Medulla oblongata (tissue), 1 donor: ENCODE measurements around the gene SND1.

Experiments used
- DNase-seq: peaks from one replicate; pipeline ENCODE4 v3.0.0-alpha.2; 2015; ENCODE audit errors: extremely low spot score

The SND1 gene

DNA sequence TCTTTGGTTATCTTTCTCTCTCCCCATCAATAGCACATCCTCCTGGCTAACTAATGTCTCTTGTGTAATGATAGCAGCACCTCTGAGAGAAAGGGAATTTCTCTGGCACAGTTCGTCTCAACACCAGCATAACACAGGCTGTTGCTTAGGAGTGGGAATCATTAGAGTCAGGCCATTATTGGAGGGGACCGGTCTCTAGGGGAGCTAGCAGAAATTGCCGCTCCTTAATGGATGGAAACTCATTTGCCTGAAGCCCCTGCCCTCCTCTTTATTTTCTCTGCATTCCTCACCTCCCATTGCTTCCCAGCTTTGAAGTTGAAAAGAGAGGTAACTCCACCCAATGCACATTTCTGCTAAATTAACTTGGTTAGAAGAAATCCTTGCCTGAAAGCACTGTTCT lies 367.3 kb downstream of the SND1 start:
- DNase-seq = no peak

DNA sequence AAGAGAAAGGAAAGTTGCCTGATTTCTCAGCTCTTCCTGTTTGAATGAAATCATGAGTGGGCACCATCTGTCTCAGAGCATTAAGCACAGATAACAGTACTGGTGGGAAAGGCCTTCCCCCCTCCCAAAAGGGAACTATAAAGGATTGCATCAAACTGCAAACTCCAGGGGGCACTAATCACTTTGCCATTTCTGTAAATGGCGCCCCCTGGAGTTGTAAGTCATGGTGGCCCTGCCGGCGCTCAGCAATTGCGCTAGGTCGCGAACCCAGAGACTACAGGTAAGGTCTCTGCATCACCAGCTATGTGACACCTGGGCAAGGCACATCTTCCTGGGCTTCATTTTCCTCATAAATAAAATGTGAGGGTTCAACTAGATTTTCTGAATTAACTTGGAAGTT lies 368.2 kb downstream of the SND1 start:
- no peak for DNase-seq

DNA sequence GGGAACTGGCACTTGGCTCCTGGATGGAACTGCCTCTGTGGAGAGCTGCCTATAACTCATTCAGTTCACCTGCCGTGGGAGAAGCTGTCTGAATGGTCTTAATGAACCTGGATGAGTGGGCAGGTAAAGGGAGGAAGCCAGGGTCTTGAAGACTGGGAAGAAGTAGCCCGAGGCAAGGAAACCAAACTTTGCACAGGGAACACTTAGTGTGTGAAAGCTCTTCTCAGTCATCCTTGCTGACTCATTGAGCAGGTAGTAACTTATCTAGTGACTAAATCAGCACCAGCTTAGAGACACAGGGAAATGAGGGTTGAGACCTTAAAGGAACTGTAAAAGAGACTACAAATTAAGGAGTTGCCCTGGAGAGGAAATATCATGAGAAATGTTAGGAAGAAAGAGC lies 369.4 kb downstream of the SND1 start:
- DNase-seq = no peak

DNA sequence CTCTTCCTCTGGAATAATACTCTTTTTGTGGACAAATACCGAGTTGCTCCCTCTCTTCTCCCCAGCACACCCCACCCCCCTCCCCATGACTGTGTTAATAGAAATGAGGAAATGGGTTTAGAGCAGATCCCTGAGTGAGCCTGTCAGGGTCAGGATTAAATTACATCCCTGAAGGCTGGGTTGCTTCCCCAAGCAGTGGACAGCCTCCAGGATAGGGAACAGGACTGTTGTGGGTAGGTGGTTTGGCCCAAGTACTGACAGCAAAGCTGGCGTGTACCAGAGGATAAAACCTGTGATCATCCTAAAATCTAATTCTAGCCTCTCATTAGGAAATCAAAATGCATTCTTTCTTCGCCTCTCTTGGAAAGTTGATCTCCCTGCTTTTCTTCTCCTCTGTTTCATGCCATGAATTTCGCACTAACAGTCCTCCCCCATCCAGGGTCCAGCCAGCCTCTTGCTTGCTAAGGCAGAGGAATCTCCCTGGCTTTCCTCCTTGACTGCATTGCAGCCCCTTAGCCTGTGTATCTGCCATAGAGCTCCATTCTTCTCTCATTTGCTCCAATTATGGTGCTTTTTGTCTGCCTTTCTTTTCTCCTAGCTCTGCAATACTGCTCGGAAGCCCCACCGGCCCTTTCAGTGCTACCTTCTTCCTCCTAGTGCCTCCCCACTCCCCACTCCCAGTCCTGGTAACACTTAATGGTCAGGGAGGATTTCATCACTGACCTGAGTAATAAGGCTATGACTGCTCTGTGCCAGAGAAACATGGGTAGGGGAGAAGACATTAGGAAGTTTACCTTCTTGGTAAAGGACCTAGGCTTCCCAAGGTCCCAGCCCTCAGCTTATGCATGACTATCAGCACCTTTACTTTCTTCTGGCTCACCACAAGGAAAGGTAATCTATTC lies 370.9 kb downstream of the SND1 start:
- no peak for DNase-seq

DNA sequence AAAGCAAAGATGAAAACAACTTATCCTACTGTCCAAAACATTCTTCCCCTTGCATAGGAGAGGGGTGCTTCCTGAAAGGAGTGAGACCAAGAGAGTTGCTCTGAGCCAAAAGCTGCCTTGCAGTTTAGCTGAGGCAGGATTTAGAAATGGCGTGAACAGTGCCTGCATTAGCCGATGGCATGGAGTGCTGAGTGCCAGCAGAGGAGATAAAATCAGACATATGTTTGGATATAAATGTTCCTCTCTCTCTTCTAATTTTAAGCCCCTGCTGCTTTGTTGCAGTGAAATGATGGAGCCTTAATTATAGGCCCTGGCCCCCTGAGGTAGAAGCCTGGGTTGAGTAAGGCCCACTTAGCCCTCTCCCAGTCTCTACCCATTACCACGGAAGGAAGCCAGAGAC lies 372.2 kb downstream of the SND1 start:
- DNase-seq = no peak

DNA sequence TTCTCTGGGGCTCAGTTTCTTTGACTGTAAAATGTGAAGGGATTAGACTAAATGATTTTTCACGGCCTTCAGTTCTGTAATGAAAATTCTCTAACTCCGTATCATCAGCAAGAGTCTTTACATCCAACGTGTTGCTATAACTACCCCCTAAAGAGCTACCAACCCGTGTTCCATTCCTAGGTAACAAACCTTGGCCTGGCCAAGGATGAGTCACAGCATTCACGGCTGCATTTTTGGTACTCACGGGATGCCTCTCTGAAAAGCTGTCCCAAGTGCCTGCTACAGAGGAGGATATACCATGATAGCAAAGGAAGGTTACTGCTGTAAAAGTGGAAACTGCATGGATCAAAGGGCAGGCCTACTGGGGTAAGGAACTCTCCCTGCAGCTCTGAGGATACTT lies 373.4 kb downstream of the SND1 start:
- no peak for DNase-seq

DNA sequence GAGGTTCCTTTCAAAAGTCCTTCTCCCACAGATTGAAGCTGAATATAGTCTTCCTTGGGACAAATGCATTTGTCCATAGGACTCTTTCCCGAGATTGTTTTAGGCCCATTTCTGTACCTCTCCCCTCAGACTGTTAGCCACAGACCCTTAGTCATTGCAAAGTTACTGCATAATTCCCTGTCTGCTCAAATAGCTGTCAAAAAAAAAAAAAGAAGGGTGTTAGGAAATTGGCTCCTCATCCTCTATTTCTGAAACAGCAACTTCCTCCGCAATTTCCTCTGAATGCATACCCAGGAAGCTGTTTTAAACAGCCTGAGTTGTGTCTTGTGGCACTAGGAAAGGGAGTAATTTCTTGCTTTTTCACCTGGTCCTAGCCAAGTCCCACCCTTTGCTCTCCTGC lies 373.8 kb downstream of the SND1 start:
- DNase-seq = no peak

DNA sequence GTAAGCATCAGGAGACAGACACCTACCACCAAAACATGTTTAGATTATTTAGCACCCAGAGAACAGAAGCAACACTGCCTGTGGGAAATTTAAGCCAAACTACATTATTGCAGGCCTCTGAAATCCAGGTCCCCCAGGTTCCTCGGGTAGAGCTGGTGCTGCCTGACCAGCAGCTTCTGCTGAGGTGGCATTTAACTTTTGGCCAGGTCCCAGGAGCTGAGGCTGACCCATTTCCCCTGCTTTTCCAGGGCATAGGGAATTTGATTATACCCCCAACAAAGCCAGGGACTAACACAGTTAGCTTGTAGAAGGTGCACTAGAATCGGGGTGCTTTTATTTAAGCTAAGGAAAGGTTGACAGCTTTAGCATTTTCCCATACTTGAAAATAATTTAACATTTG lies 374.6 kb downstream of the SND1 start:
- no peak for DNase-seq

DNA sequence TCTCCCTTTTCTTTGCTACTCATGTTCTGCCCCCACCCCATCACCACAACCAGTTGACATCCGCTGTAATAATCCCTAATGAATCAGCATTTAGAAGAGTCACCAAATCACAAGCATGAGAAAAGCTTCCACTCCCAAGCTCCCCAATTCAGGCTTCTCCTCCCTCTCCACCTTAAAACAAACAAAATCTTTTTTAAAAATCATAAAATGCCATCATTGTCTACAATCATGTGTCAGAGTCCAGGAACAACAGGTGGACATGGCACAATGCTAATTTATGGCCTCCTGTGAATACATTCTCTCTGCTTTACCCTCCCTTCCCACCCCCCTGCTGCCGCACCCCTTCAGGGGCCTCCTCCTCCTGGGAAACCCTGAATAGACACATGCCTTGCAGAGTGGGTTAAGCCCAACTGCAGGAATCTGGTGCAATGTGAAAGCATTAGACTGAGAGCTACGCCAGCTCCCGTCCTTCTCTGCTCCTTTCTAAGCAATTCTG lies 375.5 kb downstream of the SND1 start:
- no peak for DNase-seq

DNA sequence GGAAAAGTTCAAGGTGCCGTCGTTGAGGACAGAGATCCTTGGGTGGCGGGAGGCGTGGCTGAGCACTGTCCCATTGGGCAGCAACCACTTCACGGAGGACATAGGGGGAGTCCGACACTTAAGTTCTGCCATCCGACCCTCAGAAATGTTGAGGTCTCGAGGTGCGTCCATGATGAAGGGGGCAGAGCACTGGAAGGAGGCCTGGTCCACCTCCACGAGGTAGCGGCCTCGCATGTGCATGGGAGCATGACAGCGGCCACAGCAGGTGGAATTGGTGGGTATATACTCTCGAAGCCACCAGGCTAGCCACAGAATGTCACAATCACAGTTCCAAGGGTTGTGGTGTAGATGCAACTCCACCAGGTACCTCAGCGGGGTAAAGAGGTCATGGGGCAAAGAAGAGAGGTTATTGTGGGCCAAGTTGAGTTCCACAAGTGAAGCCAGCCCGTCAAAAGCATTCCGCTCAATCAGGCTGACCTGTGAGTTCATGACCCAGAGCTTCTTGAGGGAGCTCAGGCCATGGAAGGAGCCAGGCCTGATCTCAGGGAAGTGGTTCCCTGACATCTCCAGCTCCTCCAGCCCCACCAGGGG lies 377.5 kb downstream of the SND1 start:
- no peak for DNase-seq

DNA sequence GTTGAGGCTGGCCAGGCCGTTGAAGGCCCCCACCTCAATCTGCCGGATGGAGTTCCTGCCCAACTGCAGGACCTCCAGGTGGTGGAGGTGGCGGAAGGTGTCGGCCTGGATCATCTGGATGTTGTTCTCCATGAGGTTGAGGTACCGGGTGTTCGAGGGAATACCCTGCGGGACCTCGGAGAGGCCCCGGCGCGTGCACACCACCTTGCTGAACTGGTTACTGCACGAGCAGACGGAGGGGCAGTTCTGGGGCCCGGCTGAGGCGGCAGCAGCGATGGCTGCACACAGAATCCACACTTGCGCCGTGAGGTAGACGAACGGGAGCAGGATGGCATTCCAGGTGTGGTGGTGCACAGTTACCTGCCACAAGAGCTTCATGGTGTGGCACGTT lies 378.3 kb downstream of the SND1 start:
- DNase-seq = no peak

DNA sequence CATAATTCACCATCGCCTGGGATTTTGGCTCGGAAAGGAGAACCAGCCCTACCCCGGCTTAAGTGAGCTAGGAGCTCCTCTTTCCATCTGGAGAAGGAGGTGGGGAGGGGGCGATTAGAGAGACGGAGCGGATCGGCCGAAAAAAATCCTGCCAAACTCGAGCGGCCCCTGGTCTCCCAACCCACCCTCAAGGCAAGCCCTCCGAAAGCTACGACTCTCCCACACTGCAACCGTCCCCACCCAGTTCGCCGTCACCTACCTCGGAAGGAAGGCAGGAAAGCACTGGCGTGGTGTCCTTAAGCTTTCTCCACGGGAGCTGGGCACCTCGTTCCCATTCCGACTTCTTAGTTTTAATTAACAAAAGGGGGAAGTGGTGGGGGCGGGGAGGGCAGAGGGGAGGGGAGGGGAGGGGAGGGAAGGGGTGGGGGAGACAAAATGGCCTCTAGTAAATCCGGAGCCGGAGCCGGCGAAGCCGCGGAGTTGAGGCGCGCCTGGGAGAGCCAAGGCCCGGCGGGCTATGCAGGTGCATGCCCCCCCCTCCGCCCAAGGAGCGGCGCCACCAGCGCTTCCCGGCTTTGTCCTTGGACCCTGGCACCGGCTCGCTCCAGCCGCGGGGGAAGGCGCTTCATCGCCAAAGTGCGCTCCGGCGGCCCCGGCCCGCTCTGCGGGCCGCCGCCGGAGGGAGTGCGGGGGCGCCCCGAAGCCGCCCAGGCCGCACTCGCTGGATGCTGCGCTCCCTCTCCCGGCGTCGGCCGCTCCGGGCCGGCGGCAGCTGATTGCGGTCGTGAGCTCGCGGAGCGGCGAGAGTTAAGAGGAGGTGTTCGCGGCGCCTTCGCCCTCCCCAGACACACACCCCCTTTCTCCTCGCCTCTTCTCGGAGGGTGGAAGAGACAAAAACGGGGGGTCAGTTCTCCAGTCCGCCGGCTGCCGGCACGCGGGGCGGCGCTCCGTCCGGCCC lies 378.9 kb downstream of the SND1 start, which contains the start of gene LRRC4:
LRRC4 (minus strand) TSS at position 784 of the 958 bp plus-strand sequence. CDS start 797 bp downstream, outside the sequence.
- DNase-seq = peak; percentile 40

DNA sequence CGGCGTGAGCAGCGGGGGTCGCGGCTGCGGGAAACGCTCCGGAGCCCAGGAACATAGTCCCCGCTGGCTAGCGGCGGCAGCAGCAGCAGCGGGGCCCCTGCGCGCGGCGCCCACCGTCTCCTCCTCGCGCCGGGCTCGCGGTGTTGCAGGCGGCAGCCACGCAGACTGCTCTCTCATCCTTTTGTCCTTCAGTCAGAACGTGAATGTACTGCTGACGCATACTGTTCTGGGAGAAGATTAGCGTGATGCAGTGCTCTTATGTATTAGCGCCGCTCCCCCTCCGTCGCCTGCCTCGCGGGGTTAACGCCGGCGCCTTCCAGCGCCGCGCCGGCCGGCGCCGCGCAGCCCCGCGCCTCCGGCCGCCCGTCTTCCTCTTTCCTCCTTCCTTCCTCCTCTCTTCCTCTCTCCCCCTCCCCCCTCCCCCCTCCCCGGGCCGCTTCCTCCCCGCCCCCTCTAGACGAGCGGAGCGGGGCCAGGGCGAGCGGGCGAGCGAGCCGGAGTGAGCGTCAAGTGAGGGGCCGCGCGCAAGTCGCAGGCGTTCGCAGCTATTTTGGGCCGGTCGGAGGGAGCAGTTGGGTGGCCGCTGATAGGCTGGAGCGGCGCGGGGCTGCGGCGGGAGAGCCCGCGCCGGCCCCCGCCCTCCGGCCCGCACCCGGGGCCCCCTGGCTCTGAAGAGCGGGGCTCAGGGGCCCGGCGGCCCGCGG lies 380.1 kb downstream of the SND1 start:
- peak; percentile 66 for DNase-seq

DNA sequence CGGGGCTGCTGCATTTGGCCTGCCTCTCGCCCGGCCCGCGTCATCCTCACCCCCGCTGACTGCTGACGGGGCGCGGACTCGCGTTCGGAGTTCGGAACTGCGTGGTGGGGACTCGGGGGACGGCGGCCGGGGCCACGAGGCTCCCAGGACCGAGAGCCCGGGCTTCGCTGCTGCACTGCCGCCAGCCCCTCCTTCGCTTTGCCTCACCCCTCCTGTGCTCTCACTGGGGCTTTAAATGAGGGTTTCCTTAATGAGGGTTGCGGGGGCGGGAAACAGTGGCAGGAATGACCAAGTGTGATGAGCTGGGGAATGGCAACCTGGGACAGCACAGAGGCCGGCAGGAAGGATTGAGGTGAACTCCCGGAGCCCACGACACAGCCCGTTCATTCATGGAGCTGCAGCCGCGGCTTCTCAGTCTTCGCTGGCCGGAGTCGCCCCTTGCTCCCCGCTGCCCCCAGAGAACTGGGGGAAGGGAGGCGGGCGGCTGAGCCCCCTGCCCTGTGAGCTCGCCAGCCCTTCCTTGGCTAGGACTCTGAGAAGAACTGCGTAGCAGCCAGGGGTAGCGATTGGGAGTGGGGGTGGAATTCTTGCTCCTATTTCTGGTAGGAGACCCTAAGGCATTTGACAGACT lies 380.7 kb downstream of the SND1 start:
- peak; percentile 33 for DNase-seq

DNA sequence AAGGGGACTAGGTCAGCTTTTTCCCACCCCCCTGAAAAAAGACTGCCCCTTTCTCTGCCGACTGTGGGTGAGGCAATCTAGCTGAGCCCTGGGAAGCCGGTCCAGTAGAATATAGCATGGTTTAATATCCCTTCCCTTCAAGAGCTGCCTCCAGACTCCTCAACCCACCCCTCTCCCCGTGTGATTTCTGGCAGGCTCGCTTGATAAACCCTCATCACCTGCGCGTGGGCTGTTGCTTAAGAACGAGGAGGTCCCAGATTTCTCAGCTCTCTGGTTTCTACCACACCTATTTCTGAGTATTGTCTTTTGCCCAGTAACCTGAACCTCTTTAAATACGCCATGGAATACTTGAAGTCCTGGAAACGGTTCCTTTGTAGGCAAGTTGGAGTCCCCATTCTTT lies 381.3 kb downstream of the SND1 start:
- DNase-seq = no peak

DNA sequence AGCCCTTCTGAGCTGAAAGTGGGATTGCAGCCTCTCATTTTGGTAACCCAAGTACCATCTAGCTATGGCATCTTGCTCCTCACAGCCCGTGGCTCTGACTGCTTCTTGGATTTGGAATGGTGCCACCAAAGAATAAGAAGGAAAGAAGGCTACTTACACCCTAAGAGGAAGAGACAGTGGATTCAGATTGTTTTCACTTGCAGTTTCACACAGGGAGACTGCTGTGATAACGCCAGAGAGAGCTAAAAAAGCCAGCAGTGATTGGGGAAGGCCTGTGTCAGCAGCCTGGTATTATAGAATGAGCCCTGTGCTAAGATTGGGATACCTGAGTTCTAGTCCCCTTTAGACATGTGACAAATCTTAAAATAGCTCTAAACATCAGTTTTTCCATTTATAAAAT lies 382.8 kb downstream of the SND1 start:
- peak; percentile 66 for DNase-seq

DNA sequence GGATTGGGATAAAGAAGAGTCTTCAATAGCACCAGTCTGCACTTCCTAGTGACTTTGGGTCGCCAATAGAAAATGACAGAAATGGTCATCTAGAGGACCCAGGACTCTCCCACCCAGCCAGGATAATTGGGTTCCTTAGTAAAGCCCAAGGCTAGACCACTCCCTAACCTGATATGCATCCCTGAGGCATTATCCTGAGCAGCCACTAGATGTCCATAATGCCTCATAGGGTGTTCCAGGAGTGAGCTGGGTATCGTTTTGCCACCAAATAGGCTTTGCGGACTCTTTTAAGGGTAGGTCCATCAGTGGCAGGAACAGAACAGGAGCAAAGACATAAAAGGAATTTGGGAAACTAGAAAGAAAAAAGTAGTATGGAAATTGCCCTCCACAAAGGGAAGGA lies 383.7 kb downstream of the SND1 start:
- DNase-seq = peak; percentile 79

DNA sequence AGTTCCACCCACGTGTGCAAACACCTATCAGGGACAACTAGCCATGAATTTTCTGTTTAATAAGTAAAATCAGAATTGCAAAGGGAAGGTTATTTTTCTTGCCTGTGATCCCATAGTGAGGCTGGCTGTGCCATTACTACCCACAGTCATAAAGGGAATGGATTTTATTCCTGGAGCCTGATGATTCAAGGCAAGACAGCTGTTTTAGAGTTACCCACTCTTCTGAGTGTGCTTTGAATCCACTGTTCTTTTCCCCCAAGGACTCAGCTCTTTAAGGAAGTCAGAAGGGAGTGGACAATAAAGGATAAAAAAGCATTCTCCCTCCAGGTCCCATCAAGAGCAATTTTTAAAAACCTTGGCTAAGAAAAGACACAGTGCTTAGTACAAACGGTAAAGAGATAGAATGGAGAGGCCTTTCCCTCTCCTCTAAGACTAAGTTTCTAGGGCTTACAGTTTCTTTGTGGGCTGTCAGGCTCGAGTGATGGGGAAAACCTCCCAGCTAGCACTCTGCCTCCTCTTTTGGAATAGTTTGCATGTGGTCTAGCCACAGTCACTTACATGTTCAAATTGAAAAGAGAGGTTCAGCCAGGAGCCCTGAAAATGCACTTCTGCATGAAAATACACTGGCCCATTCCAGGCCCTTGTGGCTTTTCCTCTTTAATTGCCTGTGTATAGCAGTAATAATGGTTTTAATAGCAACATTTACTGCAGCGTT lies 384.4 kb downstream of the SND1 start:
- no peak for DNase-seq

DNA sequence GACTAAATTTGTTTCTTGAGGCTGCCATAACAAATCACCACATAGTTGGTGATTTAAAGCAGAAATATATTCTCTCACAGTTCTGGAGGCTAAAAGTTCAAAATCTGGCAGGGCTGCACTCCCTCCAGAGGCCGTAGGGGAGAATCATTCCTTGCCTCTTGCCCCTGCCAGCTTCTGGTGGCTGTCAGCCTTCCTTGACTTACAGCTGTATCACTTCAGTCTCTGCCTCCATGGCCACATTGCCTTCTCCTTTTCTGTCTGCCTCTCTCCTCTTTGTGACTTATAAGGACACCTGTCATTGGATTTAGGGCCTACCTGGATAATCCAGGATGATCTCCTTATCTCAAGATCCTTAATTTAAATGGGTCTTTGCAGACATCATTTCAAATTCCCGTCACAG lies 385.1 kb downstream of the SND1 start:
- no peak for DNase-seq
